C4-2B (cell line): ENCODE data around the gene IL1RL2.

ENCODE experiments used
- CTCF ChIP-seq: fragments of 450-650 bp; conservative IDR thresholded peaks from 2 replicates; pipeline ENCODE4 v1.5.1; 2017; ENCODE audit warnings: mild to moderate bottlenecking
- ZFX ChIP-seq: fragments of 450-650 bp; IDR thresholded peaks from 2 replicates; pipeline ENCODE4 v1.6.1; 2017

GRCh38 chr2:102267774-102268173, 81.0 kb downstream of the IL1RL2 start:
- TF ChIP-seq CTCF (no peak), ZFX (no peak)
